ENCODE data around the gene SPDYE3.
"Not testable (repeated sequence)": the region's sequence is repeated elsewhere in the genome, so short reads cannot be mapped to it uniquely, and the experiment has no call there.

SPDYE3 gene

GRCh38 chr7:100304526-100304925, 3.0 kb upstream of the SPDYE3 start:
- not testable (repeated sequence) for H3K4me3 ChIP-seq (ENCODE audit: low read depth, low read length); H3K4me1 ChIP-seq; H3K36me3 ChIP-seq (ENCODE audit: control insufficient read depth, insufficient read depth, low read length)

GRCh38 chr7:100318329-100318728, 10.8 kb downstream of the SPDYE3 start:
- not testable (repeated sequence) for H3K4me2 ChIP-seq (ENCODE audit: low read length); H3K4me1 ChIP-seq; H3K9me3 ChIP-seq (ENCODE audit: control insufficient read depth, low read length); H3K4me3 ChIP-seq (ENCODE audit: low read depth, low read length); H3K27me3 ChIP-seq (ENCODE audit: control insufficient read depth, insufficient read depth, low read length); H3K79me2 ChIP-seq; H3K36me3 ChIP-seq (ENCODE audit: control insufficient read depth, insufficient read depth, low read length); H3K27ac ChIP-seq; H2AFZ ChIP-seq; H3K9ac ChIP-seq

More at GRCh38 chr7:100304526-100304925, 3.0 kb upstream of the SPDYE3 start:
- H3K27ac ChIP-seq; H3K79me2 ChIP-seq; H3K27me3 ChIP-seq (ENCODE audit: control insufficient read depth, insufficient read depth, low read length); H3K9me3 ChIP-seq (ENCODE audit: control insufficient read depth, low read length); H2AFZ ChIP-seq; H3K9ac ChIP-seq; H3K4me2 ChIP-seq (ENCODE audit: low read length): not testable (repeated sequence)

GRCh38 chr7:100321648-100322047, 14.1 kb downstream of the SPDYE3 start:
- not testable (repeated sequence) for H3K27me3 ChIP-seq (ENCODE audit: control insufficient read depth, insufficient read depth, low read length); H2AFZ ChIP-seq; H3K79me2 ChIP-seq; H3K9ac ChIP-seq; H3K4me1 ChIP-seq; H3K4me2 ChIP-seq (ENCODE audit: low read length); H3K4me3 ChIP-seq (ENCODE audit: low read depth, low read length); H3K27ac ChIP-seq; H3K9me3 ChIP-seq (ENCODE audit: control insufficient read depth, low read length); H3K36me3 ChIP-seq (ENCODE audit: control insufficient read depth, insufficient read depth, low read length)

DNA sequence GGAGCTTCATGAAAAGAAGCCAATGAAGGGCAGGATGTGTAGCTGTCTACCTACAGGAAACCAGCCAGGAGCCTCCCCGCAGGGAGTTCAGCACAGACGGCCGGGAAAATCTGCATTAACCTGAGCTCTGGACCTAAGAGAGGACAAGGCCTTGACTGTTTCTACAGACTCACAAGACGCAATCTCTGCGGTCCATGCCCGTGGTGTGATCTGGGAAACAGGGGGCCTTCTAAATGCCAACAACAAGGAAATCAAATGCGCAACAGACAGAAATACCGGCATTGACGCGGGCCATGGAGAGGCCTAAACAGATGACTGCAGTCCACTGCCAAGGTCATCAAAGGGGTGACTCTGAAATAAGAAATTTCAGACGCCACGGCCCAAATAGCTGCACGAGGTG, 16.7 kb downstream of the SPDYE3 start:
- H3K4me3 ChIP-seq (ENCODE audit: low read depth, low read length); H3K27ac ChIP-seq; H3K27me3 ChIP-seq (ENCODE audit: control insufficient read depth, insufficient read depth, low read length); H3K36me3 ChIP-seq (ENCODE audit: control insufficient read depth, insufficient read depth, low read length); H3K4me2 ChIP-seq (ENCODE audit: low read length); H3K9ac ChIP-seq; H3K79me2 ChIP-seq; H3K9me3 ChIP-seq (ENCODE audit: control insufficient read depth, low read length); H3K4me1 ChIP-seq; H2AFZ ChIP-seq: not testable (repeated sequence)

GRCh38 chr7:100325671-100326070, 18.2 kb downstream of the SPDYE3 start:
- H3K36me3 ChIP-seq (ENCODE audit: control insufficient read depth, insufficient read depth, low read length); H3K9ac ChIP-seq; H2AFZ ChIP-seq; H3K4me3 ChIP-seq (ENCODE audit: low read depth, low read length); H3K4me1 ChIP-seq; H3K4me2 ChIP-seq (ENCODE audit: low read length); H3K27ac ChIP-seq; H3K9me3 ChIP-seq (ENCODE audit: control insufficient read depth, low read length); H3K79me2 ChIP-seq; H3K27me3 ChIP-seq (ENCODE audit: control insufficient read depth, insufficient read depth, low read length): not testable (repeated sequence)

GRCh38 chr7:100326914-100327313, 19.4 kb downstream of the SPDYE3 start:
- H3K4me1 ChIP-seq; H3K4me3 ChIP-seq (ENCODE audit: low read depth, low read length); H3K79me2 ChIP-seq; H3K27ac ChIP-seq; H3K9ac ChIP-seq; H3K27me3 ChIP-seq (ENCODE audit: control insufficient read depth, insufficient read depth, low read length); H3K4me2 ChIP-seq (ENCODE audit: low read length); H3K9me3 ChIP-seq (ENCODE audit: control insufficient read depth, low read length); H3K36me3 ChIP-seq (ENCODE audit: control insufficient read depth, insufficient read depth, low read length); H2AFZ ChIP-seq: not testable (repeated sequence)

- not testable (repeated sequence) for H3K36me3 ChIP-seq (ENCODE audit: control insufficient read depth, insufficient read depth, low read length); H3K9me3 ChIP-seq (ENCODE audit: control insufficient read depth, low read length); H3K4me1 ChIP-seq; H3K27me3 ChIP-seq (ENCODE audit: control insufficient read depth, insufficient read depth, low read length); H3K79me2 ChIP-seq
- Histone ChIP-seq H3K9ac (peak overlapping the region; percentile 72), H2AFZ (peak overlapping the region; percentile 96), H3K4me2 (ENCODE audit: low read length) (peak overlapping the region; percentile 74), H3K4me3 (ENCODE audit: low read depth, low read length) (peak overlapping the region; percentile 91), H3K27ac (peak overlapping the region; percentile 91)
These were observed 28.3 kb downstream of the SPDYE3 start for GRCh38 chr7:100335566-100336466.

DNA sequence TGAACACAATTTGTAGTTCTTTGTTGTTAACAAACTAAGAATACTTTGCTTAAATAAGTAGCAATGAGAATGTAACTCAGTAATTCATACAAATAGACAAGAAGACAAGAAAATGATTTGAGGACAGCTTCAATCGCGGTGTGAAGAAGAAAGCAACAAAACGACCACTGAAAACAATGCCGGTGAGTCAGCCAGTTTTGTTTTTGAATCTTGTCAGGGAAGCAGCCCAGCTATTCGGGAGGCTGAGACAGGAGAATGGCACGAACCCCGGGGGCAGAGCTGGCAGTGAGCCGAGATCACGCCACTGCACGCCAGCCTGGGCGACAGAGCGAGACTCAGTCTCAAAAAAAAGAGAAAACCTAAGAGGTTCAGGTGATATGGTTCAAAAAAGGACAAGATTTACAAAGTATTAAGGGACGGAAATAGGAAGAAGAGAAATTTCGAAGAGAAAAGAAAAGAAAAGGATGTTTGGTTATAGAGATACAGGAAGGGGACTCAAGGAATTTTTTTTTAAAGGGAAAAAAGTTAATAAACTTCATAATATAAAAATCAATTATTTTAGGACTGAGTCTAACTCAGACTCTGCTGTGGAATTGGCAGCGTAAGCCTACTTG, 30.7 kb downstream of the SPDYE3 start:
- not testable (repeated sequence) for H3K4me1 ChIP-seq; H3K9me3 ChIP-seq (ENCODE audit: control insufficient read depth, low read length); H3K4me3 ChIP-seq (ENCODE audit: low read depth, low read length); H3K27me3 ChIP-seq (ENCODE audit: control insufficient read depth, insufficient read depth, low read length); H3K36me3 ChIP-seq (ENCODE audit: control insufficient read depth, insufficient read depth, low read length); H3K9ac ChIP-seq; H2AFZ ChIP-seq; H3K4me2 ChIP-seq (ENCODE audit: low read length); H3K27ac ChIP-seq; H3K79me2 ChIP-seq

DNA sequence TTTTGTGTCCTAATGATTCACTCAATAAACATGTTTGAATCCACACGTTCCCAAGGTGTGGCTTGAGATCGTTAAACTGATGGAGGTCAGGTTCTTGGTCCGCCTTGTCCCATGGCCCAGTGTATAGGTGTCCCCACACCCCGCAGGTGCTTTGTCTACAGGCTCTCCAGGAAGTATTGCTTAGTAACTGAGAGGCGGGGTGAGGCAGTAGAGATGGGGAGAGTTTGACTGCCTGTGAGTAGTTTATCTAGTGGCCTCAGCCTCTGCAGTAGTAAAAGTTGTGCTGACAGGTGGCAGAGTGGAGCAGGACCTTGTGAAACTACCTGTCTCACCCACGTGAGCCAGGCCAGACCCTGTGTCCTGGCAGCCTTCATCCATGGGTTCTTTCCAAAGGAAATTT, 33.8 kb downstream of the SPDYE3 start:
- not testable (repeated sequence) for H3K27ac ChIP-seq; H3K27me3 ChIP-seq (ENCODE audit: control insufficient read depth, insufficient read depth, low read length); H3K4me1 ChIP-seq; H3K9ac ChIP-seq; H3K4me2 ChIP-seq (ENCODE audit: low read length); H3K36me3 ChIP-seq (ENCODE audit: control insufficient read depth, insufficient read depth, low read length); H3K9me3 ChIP-seq (ENCODE audit: control insufficient read depth, low read length); H3K79me2 ChIP-seq; H3K4me3 ChIP-seq (ENCODE audit: low read depth, low read length); H2AFZ ChIP-seq

All from parathyroid adenoma (tissue), 2 donors.